HL-60 (cell line): ENCODE measurements around the gene KCND2.

Source experiments
- POLR2AphosphoS5 ChIP-seq: IDR thresholded peaks from 2 replicates; pipeline ENCODE4 v1.6.1; 2012; ENCODE audit warnings: low read depth
- TF ChIP-seq, protein P1 (sequence below): IDR thresholded peaks from one replicate; pipeline ENCODE4 v1.5.1; 2011; ENCODE audit warnings: low read length, control low read depth, inconsistent platforms; ENCODE audit not compliant: insufficient read depth
- TF ChIP-seq, protein P2 (sequence below): IDR thresholded peaks from 2 replicates; pipeline ENCODE4 v1.6.1; 2012; ENCODE audit warnings: low read depth; ENCODE audit not compliant: insufficient replicate concordance

DNA sequence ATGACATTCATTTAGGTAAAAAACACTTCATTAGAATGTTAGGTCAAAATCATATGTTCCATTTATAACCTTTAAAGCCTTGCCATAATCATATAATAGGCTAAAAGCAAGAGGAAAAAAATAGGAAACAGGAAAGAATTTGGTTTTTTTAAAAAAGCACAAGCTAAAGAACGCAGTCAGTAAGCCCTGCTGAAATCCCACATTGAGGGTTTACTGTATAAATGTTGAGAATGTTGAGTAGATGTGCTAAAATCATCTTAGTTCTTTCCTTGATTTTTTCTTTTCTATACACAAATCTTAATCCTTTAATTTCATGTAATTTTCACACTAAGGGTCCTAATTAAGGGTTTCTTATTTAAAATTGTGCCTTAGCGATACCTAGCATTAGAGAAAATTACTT is 452.0 kb downstream of the KCND2 start:
- TF ChIP-seq, protein P1, sequence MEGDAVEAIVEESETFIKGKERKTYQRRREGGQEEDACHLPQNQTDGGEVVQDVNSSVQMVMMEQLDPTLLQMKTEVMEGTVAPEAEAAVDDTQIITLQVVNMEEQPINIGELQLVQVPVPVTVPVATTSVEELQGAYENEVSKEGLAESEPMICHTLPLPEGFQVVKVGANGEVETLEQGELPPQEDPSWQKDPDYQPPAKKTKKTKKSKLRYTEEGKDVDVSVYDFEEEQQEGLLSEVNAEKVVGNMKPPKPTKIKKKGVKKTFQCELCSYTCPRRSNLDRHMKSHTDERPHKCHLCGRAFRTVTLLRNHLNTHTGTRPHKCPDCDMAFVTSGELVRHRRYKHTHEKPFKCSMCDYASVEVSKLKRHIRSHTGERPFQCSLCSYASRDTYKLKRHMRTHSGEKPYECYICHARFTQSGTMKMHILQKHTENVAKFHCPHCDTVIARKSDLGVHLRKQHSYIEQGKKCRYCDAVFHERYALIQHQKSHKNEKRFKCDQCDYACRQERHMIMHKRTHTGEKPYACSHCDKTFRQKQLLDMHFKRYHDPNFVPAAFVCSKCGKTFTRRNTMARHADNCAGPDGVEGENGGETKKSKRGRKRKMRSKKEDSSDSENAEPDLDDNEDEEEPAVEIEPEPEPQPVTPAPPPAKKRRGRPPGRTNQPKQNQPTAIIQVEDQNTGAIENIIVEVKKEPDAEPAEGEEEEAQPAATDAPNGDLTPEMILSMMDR, result no peak
- TF ChIP-seq, protein P2, sequence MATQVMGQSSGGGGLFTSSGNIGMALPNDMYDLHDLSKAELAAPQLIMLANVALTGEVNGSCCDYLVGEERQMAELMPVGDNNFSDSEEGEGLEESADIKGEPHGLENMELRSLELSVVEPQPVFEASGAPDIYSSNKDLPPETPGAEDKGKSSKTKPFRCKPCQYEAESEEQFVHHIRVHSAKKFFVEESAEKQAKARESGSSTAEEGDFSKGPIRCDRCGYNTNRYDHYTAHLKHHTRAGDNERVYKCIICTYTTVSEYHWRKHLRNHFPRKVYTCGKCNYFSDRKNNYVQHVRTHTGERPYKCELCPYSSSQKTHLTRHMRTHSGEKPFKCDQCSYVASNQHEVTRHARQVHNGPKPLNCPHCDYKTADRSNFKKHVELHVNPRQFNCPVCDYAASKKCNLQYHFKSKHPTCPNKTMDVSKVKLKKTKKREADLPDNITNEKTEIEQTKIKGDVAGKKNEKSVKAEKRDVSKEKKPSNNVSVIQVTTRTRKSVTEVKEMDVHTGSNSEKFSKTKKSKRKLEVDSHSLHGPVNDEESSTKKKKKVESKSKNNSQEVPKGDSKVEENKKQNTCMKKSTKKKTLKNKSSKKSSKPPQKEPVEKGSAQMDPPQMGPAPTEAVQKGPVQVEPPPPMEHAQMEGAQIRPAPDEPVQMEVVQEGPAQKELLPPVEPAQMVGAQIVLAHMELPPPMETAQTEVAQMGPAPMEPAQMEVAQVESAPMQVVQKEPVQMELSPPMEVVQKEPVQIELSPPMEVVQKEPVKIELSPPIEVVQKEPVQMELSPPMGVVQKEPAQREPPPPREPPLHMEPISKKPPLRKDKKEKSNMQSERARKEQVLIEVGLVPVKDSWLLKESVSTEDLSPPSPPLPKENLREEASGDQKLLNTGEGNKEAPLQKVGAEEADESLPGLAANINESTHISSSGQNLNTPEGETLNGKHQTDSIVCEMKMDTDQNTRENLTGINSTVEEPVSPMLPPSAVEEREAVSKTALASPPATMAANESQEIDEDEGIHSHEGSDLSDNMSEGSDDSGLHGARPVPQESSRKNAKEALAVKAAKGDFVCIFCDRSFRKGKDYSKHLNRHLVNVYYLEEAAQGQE, result no peak
- no peak for TF ChIP-seq POLR2AphosphoS5
